H9 (cell line): Measurements from ENCODE around the gene CCDC92. TPM values are rescaled to one million over a fixed set of nuclear protein-coding genes. Genes with fewer than 3 reads are reported as not detected.

Experiments
- DNase-seq: peaks from one replicate; pipeline ENCODE4 v3.0.0-alpha.2; 2017
- H2AFZ ChIP-seq: one replicate; pipeline ENCODE4 v1.6.1; 2013; ENCODE audit warnings: mild to moderate bottlenecking, low read length, control low read depth, moderate library complexity
- H2AK5ac ChIP-seq: 2 replicates; pipeline ENCODE4 v1.6.1; 2013; ENCODE audit warnings: low read length, control low read depth, mixed read lengths; ENCODE audit not compliant: insufficient read length
- H2BK120ac ChIP-seq: one replicate; pipeline ENCODE4 v1.6.1; 2013; ENCODE audit warnings: low read depth, mild to moderate bottlenecking, low read length, control low read depth, inconsistent platforms; ENCODE audit not compliant: poor library complexity, severe bottlenecking
- H2BK12ac ChIP-seq: 2 replicates; pipeline ENCODE4 v1.6.1; 2013; ENCODE audit warnings: low read length, control low read depth, mixed read lengths, low read depth; ENCODE audit not compliant: insufficient read length
- H2BK15ac ChIP-seq: 2 replicates; pipeline ENCODE4 v1.6.1; 2013; ENCODE audit warnings: low read depth, low read length, control low read depth
- H2BK20ac ChIP-seq: one replicate; pipeline ENCODE4 v1.6.1; 2013; ENCODE audit warnings: low read depth, mild to moderate bottlenecking, low read length, control low read depth, inconsistent platforms; ENCODE audit not compliant: poor library complexity, severe bottlenecking
- H2BK5ac ChIP-seq: 2 replicates; pipeline ENCODE4 v1.6.1; 2013; ENCODE audit warnings: low read length, control low read depth, mixed read lengths; ENCODE audit not compliant: insufficient read length
- H3K14ac ChIP-seq: 2 replicates; pipeline ENCODE4 v1.6.1; 2013; ENCODE audit warnings: low read length, control low read depth; ENCODE audit not compliant: insufficient read depth
- H3K18ac ChIP-seq: 2 replicates; pipeline ENCODE4 v1.6.1; 2013; ENCODE audit warnings: low read depth, mild to moderate bottlenecking, mixed read lengths, low read length, control low read depth; ENCODE audit not compliant: insufficient read length
- H3K23ac ChIP-seq: 2 replicates; pipeline ENCODE4 v1.6.1; 2013; ENCODE audit warnings: low read length, control low read depth, mixed read lengths, low read depth; ENCODE audit not compliant: insufficient read length
- H3K23me2 ChIP-seq: 2 replicates; pipeline ENCODE4 v1.6.1; 2013; ENCODE audit warnings: low read depth, mild to moderate bottlenecking, mixed read lengths, low read length, control low read depth; ENCODE audit not compliant: insufficient read length, poor library complexity, severe bottlenecking
- H3K27ac ChIP-seq: 2 replicates; pipeline ENCODE4 v1.5.1; 2013; ENCODE audit warnings: low read length, control low read depth, mixed read lengths, low read depth; ENCODE audit not compliant: insufficient read length
- H3K27me3 ChIP-seq: 2 replicates; pipeline ENCODE4 v1.6.1; 2013; ENCODE audit warnings: low read length, control low read depth, inconsistent platforms; ENCODE audit not compliant: insufficient read depth
- H3K4ac ChIP-seq: 2 replicates; pipeline ENCODE4 v1.6.1; 2013; ENCODE audit warnings: low read depth, mild to moderate bottlenecking, control low read depth, inconsistent platforms, low read length, moderate library complexity
- H3K4me1 ChIP-seq: 2 replicates; pipeline ENCODE4 v1.6.1; 2013; ENCODE audit warnings: low read length, control low read depth, inconsistent platforms; ENCODE audit not compliant: insufficient read depth
- H3K4me2 ChIP-seq: 2 replicates; pipeline ENCODE4 v1.6.1; 2013; ENCODE audit warnings: low read length, control low read depth, mixed read lengths; ENCODE audit not compliant: insufficient read length, insufficient read depth
- H3K56ac ChIP-seq: 2 replicates; pipeline ENCODE4 v1.6.1; 2013; ENCODE audit warnings: low read depth, mild to moderate bottlenecking, mixed read lengths, low read length, control low read depth; ENCODE audit not compliant: insufficient read length
- H3K79me1 ChIP-seq: 2 replicates; pipeline ENCODE4 v1.6.1; 2013; ENCODE audit warnings: low read depth, mild to moderate bottlenecking, moderate library complexity, low read length, control low read depth, inconsistent platforms; ENCODE audit not compliant: insufficient read depth, poor library complexity, severe bottlenecking
- H3K79me2 ChIP-seq: 2 replicates; pipeline ENCODE4 v1.6.1; 2013; ENCODE audit warnings: low read length, control low read depth, inconsistent platforms; ENCODE audit not compliant: insufficient read depth
- H3K9ac ChIP-seq: 2 replicates; pipeline ENCODE4 v1.6.1; 2013; ENCODE audit warnings: low read length, control low read depth, mixed read lengths; ENCODE audit not compliant: insufficient read length; ENCODE audit errors: extremely low read depth
- H3K9me3 ChIP-seq: one replicate; pipeline ENCODE4 v1.6.1; 2013; ENCODE audit warnings: low read depth, low read length, inconsistent platforms; ENCODE audit not compliant: control insufficient read depth
- H3T11ph ChIP-seq: one replicate; pipeline ENCODE4 v1.6.1; 2013; ENCODE audit warnings: mild to moderate bottlenecking, low read length, control low read depth, inconsistent platforms
- H4K20me1 ChIP-seq: one replicate; pipeline ENCODE4 v1.6.1; 2013; ENCODE audit not compliant: control insufficient read depth, insufficient read length, insufficient read depth
- H4K5ac ChIP-seq: 2 replicates; pipeline ENCODE4 v1.6.1; 2013; ENCODE audit warnings: low read depth, mild to moderate bottlenecking, mixed read lengths, low read length, control low read depth; ENCODE audit not compliant: insufficient read length
- H4K8ac ChIP-seq: replicated peaks from 2 replicates; pipeline ENCODE4 v1.6.1; 2013; ENCODE audit warnings: low read length, control low read depth, mixed read lengths, low read depth; ENCODE audit not compliant: insufficient read length
- H4K91ac ChIP-seq: 2 replicates; pipeline ENCODE4 v1.6.1; 2013; ENCODE audit warnings: low read depth, mild to moderate bottlenecking, moderate library complexity, mixed read lengths, low read length, control low read depth; ENCODE audit not compliant: insufficient read length
- H3K27ac Mint-ChIP-seq, 3 experiments: 2 replicates in 2 of 3; 3 replicates in 1 of 3; pipeline ENCODE4 v1.8.0; 2020 to 2021; ENCODE audit warnings: mixed read lengths in 3 of 3, mild to moderate bottlenecking in 1 of 3, moderate library complexity in 1 of 3
- H3K27me3 Mint-ChIP-seq: 2 replicates; pipeline ENCODE4 v1.8.0; 2021; ENCODE audit warnings: low read depth, mild to moderate bottlenecking, moderate library complexity, mixed read lengths
- H3K36me3 Mint-ChIP-seq, 3 experiments: 2 replicates in 2 of 3; 3 replicates in 1 of 3; pipeline ENCODE4 v1.8.0; 2020 to 2021; ENCODE audit warnings: low read depth in 3 of 3, mixed read lengths in 3 of 3; ENCODE audit not compliant: insufficient read depth in 1 of 3
- H3K4me1 Mint-ChIP-seq, 2 experiments: 2 replicates each; pipeline ENCODE4 v1.8.0; 2020; ENCODE audit warnings: mixed read lengths in 2 of 2
- H3K4me3 Mint-ChIP-seq, 2 experiments: 2 replicates in 1 of 2; 3 replicates in 1 of 2; pipeline ENCODE4 v1.8.0; 2020 to 2021; ENCODE audit warnings: mild to moderate bottlenecking in 2 of 2, mixed read lengths in 2 of 2, moderate library complexity in 1 of 2
- H3K9me3 Mint-ChIP-seq, 2 experiments: 2 replicates in 1 of 2; 3 replicates in 1 of 2; pipeline ENCODE4 v1.8.0; 2020; ENCODE audit warnings: mild to moderate bottlenecking in 2 of 2, mixed read lengths in 2 of 2, moderate library complexity in 1 of 2
- WGBS: extraction: QIAGEN DNeasy Blood & Tissue Kit; methylation state at CpG from one replicate; pipeline ENCODE4 v1.1.7; 2013; ENCODE audit warnings: missing lambda C conversion rate, low lambda C conversion rate, mixed read lengths; ENCODE audit not compliant: insufficient read length; ENCODE audit errors: extremely low coverage; 5-methylcytosine and 5-hydroxymethylcytosine counted together
- total RNA-seq: library from RNA; stranded (reverse); gene quantifications from 2 replicates; pipeline ENCODE4 v1.2.1, GENCODE V29; 2021
- TF ChIP-seq, protein P1 (sequence below): fragments of 200-600 bp; sonication (generic); conservative IDR thresholded peaks from 3 replicates; pipeline ENCODE4 v1.8.0; 2021; ENCODE audit warnings: antibody characterized with exemption, mild to moderate bottlenecking

CCDC92 gene
- total RNA-seq, 1 experiment from 2014 or later, result 1.3 TPM

DNA sequence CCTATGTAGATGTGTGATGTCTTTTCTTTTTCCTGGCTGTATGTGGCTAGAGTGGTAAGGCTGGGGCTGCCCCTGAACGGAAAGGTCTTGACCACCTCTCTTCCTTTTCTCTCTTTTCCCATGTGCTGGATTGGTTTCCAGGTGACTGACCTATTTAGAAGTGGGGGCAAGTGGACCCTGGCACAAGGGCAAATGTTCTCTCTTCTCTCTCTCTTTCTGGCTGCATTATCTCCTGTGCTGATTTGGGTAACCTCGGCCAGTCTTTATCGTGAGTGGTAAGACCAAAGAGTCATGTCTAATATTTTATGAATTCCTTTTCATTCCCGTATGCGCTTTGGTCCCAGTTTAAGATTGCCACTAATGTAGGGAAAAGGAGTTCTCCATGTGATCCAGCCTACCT lies 16.5 kb upstream of the CCDC92 start:
- Histone ChIP-seq H3K79me1 (peaks cover 1% of the 10 kb centered on the region), H3K79me2 (no peaks in the 10 kb centered on the region), H3K4me1 (no peaks in the 10 kb centered on the region), H3K9ac (no peak overlapping the region), H2AK5ac (no peak overlapping the region), H4K91ac (no peak overlapping the region), H2AFZ (no peak overlapping the region), H2BK12ac (no peak overlapping the region), H3T11ph (no peak overlapping the region), H3K56ac (no peak overlapping the region), H3K4ac (no peak overlapping the region), H2BK20ac (no peak overlapping the region), H3K23me2 (no peaks in the 10 kb centered on the region), H2BK5ac (no peak overlapping the region), H4K8ac (no peak overlapping the region), H3K27ac (no peak overlapping the region), H3K18ac (no peak overlapping the region), H3K27me3 (no peaks in the 10 kb centered on the region), H4K20me1 (no peaks in the 10 kb centered on the region), H4K5ac (no peak overlapping the region), H2BK120ac (no peak overlapping the region), H3K9me3 (no peaks in the 10 kb centered on the region), H3K23ac (no peak overlapping the region), H3K14ac (no peak overlapping the region), H3K4me2 (no peak overlapping the region), H2BK15ac (no peak overlapping the region)
- no peaks in the 10 kb centered on the region for H3K9me3 Mint-ChIP-seq
- peaks cover under 1% of the 10 kb centered on the region for H3K27me3 Mint-ChIP-seq
- TF ChIP-seq, protein P1, sequence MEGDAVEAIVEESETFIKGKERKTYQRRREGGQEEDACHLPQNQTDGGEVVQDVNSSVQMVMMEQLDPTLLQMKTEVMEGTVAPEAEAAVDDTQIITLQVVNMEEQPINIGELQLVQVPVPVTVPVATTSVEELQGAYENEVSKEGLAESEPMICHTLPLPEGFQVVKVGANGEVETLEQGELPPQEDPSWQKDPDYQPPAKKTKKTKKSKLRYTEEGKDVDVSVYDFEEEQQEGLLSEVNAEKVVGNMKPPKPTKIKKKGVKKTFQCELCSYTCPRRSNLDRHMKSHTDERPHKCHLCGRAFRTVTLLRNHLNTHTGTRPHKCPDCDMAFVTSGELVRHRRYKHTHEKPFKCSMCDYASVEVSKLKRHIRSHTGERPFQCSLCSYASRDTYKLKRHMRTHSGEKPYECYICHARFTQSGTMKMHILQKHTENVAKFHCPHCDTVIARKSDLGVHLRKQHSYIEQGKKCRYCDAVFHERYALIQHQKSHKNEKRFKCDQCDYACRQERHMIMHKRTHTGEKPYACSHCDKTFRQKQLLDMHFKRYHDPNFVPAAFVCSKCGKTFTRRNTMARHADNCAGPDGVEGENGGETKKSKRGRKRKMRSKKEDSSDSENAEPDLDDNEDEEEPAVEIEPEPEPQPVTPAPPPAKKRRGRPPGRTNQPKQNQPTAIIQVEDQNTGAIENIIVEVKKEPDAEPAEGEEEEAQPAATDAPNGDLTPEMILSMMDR, result no peak
- no peak for DNase-seq
- no peak overlapping the region for H3K4me3 Mint-ChIP-seq
- no CpG with 5 or more reads among the region's 5 CpGs for WGBS
- H3K27ac Mint-ChIP-seq, result no peak overlapping the region
- peaks cover 2 to 19% (median 16%) of the 10 kb centered on the region in 3 experiments; a peak in 5 of 7 replicates for H3K36me3 Mint-ChIP-seq
- peaks cover 0 to under 1% of the 10 kb centered on the region in 2 experiments; a peak in 1 of 4 replicates for H3K4me1 Mint-ChIP-seq
